Erythroblast (primary cell): Measurements from ENCODE around the gene CBR3.

Source experiments
- DNase-seq, 2 experiments: peaks; one replicate each; lab custom pipeline; 2025; lab: John Stamatoyannopoulos, UW
- GATA1 ChIP-seq: IDR thresholded peaks from 2 replicates; pipeline ENCODE4 v1.6.1; 2011; ENCODE audit warnings: low read depth, mild to moderate bottlenecking, control low read depth, low read length, moderate library complexity
- POLR2A ChIP-seq: IDR thresholded peaks from 2 replicates; pipeline ENCODE4 v1.6.1; 2011; ENCODE audit warnings: mild to moderate bottlenecking, low read length

The CBR3 gene

DNA sequence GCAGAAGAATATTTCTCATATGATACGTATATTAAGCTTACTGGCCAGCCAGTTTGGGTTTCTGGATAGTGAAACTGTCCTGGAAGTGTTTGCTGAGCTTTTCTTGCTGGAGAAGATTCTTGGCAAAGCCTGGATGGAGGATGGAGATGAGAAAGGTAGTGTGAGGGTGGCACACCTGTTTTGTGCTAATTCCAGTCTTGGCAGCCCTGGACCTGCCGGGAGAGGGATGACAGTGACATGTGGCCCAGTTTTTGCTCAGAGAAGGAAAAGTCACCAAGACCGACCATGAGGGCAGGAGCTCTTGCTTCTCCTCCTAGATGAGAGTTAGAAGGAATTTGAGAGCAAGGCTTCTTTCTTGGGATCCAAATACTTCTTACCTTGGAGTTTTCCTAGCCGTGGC is 55.9 kb downstream of the CBR3 start:
- TF ChIP-seq GATA1, result no peak
- no peak for TF ChIP-seq POLR2A
- DNase-seq, result no peak

DNA sequence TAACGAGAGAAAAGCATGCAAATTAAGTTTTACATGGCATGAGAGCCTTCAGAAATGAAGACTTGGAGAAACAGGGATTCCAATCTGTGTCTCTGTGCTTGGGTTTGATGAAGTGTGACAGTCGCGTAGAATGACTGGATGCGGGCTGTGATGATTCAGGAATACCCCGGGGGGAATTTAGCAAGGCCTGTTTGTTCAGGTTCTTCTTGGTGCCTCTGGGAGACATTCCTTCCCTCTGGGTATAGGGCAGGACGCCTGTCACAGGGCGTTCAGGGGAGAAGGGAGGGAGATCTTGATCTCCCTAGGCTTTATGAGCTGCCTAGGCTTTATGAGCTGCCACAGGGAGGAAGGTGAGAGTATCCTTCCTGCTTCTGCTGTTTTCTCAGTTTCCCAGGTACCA is 58.3 kb downstream of the CBR3 start:
- no peak for DNase-seq
- TF ChIP-seq GATA1 (no peak), POLR2A (no peak)

DNA sequence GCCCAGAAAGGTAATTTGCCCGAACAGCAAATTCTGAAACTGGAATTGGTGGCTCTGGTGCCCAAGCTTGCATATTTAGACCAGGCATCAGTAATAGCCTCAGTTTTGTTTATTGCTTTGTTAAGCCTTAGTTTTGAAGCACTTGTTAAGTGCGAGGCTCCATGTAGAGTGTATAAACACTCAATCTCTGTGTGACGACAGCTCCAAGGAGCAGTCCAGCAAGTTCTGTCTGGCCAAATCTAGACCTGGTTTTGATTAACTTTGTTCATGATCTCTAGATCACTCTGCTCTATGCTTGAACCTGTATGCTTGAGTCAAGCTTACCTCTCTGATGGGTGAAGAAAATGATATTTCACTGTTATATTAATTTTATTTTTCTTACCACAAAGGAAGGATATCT is 59.1 kb downstream of the CBR3 start:
- no peak for TF ChIP-seq POLR2A
- TF ChIP-seq GATA1, result no peak

DNA sequence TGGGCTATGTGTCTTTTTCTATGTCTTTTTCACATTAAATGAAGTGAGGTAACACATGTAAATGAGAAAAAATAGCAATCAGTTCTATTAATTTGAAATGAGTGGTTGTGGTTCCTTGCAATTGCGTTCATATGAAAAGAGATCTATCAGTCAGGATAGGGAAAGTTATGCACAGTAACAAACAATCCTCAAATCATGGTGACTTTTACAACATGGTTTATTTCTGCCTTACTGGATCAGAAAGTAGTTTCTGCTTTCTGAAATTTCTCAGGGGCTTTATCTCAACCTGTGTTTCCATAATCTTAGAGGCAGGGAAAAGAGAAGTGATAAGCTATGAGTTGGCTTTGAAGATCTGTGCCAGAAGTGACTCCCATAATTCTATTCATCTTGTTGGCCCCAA is 60.7 kb downstream of the CBR3 start:
- no peak for DNase-seq
- TF ChIP-seq GATA1 (no peak), POLR2A (no peak)

More for the DNA sequence above, 59.1 kb downstream of the CBR3 start:
- no peak for DNase-seq
